Stimulated activated CD4-positive, alpha-beta T cell treated with anti-CD3 and anti-CD28 coated beads, Interleukin-2, amount 100 ng/mL, for 48 hours (primary cell): ENCODE results near the gene TMED10.
A peak's percentile ranks its signal among the peaks of the same experiment; 100 is the strongest.

Source experiments
- DNase-seq, 2 donors: peaks; one replicate each; pipeline ENCODE4 v3.0.0-alpha.2; 2020

Gene TMED10

DNA sequence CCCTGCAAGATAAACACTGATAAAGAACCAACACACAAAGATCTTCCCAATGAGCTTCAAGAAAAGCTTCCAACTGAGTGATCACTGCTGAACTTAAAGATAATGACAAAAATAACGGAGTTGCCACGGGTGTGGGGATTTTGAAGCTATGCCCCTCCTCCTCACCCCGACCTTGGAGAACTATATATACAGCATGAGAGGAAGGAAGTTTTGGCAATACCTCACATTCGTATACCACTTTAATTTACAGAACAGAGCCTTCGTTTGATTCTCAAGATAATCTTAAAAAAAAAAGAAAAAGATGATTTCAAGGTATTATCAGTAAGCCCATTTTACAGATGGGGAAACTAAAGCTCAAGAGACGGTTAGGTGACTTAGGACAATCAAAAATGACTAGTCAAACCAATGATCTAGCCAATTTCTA lies 50.3 kb downstream of the TMED10 start:
- no peak for DNase-seq

- DNase-seq: no peak
Observed at GRCh38 chr14:75125617-75126016, 50.8 kb downstream of the TMED10 start.

DNA sequence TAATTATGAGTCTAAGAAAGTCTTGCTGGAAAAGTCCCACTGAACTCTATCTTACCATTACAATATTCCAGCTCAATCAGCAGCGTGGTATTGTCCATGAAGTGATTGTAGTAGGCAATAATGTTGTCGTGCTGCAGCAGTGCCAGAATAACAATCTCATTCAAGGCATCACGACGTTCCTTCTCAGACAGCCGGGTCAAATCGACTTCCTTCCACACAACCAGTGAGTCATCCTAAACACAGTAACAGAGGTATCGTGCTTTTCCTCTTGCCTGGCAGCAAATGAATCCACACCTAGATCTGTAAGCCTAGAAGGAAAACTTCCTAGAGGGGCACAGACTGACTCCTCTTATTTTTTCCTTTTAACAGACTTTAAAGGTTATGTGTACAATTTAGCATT lies 52.4 kb downstream of the TMED10 start:
- DNase-seq: peak; percentile 19 to 21

GRCh38 chr14:75121552-75121951 lies 54.9 kb downstream of the TMED10 start:
- DNase-seq: no peak

GRCh38 chr14:75120541-75121291 lies 55.7 kb downstream of the TMED10 start:
- DNase-seq: no peak

- DNase-seq: no peak
Observed at GRCh38 chr14:75119056-75119455, 57.4 kb downstream of the TMED10 start.

- no peak for DNase-seq
Observed at GRCh38 chr14:75113932-75114539, 62.4 kb downstream of the TMED10 start.

GRCh38 chr14:75109877-75110276 lies 66.5 kb downstream of the TMED10 start:
- DNase-seq: no peak

DNA sequence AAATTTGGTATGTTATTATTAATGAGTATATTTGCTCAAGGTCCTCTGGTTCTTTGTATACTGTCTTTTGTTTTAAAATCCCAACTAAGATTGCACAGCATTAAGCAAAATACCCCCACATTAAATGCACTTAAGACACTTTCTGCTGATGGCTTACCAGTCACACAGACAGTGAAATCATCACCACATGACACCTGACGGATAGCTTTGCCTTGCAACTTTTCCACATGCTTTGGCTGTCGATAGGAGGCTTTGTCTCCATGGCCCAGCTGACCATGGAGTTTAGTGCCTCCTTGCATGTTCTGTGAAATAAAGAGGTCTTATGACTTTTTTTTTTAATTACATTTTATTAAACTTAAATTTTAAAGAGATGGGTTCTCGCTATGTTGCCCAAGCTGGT lies 69.2 kb downstream of the TMED10 start:
- DNase-seq: no peak

- no peak for DNase-seq
Observed at GRCh38 chr14:75101491-75101890, 74.9 kb downstream of the TMED10 start.

GRCh38 chr14:75098682-75099081 lies 77.7 kb downstream of the TMED10 start:
- no peak for DNase-seq

DNA sequence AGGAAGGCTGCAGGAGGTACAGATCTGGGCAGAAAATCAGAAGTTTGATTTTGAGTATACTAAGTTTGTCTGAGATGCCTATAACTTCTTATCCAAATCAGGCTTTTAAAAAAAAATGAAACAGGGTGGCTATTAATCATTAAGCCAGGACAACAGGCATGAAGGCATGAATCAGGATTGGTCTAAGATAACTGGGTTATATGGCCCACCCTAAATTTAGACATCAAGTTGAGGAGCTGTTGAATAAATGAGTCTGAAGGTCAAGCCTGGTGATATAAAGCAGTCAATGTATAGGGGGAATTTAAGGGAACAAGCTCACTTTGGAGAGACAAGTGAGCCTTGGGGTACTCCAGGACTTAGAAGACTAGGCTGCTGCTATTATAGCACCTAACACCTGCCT lies 78.2 kb downstream of the TMED10 start:
- no peak for DNase-seq

GRCh38 chr14:75096959-75097358 lies 79.5 kb downstream of the TMED10 start:
- no peak for DNase-seq

DNA sequence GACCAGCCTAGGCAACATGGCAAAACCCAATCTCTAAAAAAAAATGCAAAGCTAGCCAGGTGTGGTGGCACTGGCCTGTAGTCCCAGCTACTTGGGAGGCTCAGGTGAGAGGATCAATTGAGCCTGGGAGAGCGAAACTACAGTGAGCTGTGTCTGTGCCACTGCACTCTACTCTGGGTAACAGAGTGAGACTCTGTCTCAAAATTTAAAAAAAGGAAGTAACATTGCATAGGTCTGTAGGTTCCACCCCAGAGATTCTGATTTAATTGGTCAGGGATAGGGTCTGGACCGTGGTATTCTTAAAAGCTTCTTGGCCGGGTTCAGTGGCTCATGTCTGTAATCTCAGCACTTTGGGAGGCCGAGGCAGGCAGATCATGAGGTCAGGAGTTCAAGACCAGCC lies 80.7 kb downstream of the TMED10 start:
- no peak for DNase-seq

DNA sequence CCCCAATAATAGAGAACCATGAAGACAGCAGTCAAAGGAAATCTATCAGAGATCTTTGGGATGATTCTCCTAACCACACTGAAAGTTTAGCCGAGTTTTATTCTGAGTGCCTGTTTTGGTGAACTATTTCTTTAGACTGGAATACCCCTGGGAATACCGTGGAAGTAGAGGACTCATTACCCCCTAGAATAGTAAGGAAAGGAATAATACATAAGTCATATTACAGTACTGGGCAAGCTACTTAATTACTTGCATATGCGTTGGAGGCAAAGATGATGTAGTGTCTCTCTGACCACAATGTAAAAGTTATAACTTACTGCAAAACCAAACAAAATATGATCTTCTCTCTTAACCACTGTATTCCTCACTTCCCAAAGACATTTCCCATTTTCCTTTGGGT lies 81.5 kb downstream of the TMED10 start:
- no peak for DNase-seq

GRCh38 chr14:75092698-75093097 lies 83.7 kb downstream of the TMED10 start:
- no peak for DNase-seq

GRCh38 chr14:75091251-75091650 lies 85.2 kb downstream of the TMED10 start:
- DNase-seq: no peak

DNA sequence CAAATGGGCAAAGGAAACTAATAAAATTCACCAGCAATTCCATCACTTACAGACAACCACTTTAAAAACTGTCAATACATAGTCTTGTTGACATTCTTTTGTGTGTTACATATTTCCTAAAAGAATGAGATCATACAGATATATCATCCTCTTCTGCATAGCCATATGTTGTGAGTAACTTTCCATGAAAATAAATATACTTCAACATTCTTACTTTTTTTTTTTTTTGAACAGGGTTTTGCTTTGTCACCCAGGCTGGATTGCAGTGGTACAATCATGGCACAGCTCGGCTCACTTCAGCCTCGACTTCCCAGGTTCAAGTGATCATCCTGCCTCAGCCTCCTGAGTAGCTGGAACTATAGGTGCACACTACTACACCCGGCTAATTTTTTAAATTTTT lies 86.1 kb downstream of the TMED10 start:
- no peak for DNase-seq

DNA sequence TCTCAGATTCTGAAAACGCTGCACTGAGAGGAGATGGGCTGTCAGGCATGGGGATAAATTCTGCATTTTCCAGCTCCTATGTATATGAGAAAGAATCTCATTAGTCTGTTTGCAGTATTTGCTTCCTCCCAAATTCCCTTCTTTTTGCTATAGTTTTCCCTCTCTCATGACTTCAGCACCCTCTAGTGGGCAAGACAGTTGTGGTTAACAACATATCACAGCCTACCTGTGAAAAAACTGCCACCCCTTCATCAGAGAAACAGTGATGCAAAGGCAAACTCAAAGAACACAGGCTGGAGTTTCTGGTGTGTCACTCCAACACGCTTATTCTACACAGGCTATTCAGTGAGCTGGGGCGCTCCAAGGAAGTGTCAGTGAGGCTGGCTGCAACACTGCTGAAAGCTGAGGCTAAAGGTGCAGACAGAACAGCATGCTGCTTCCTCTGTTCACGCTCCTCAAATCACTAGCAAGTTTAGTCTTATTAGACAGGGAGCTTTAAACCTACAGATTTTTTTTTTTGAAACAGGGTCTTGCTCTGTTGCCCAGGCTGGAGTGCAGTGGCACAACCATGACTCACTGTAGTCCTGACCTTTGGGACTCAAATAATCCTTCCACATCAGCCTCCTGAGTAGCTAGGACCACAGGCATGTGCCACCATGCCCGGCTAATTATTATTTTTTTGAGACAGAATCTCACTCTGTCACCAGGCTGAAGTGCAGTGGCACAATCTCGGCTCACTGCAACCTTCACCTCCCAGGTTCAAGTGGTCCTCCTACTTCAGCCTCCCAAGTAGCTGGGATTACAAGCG lies 87.6 kb downstream of the TMED10 start:
- peak; percentile 21 to 40 for DNase-seq

GRCh38 chr14:75088153-75088552 lies 88.3 kb downstream of the TMED10 start:
- DNase-seq: no peak

- no peak for DNase-seq
Observed at GRCh38 chr14:75084513-75084912, 91.9 kb downstream of the TMED10 start.

GRCh38 chr14:75083271-75083670 lies 93.1 kb downstream of the TMED10 start:
- no peak for DNase-seq

DNA sequence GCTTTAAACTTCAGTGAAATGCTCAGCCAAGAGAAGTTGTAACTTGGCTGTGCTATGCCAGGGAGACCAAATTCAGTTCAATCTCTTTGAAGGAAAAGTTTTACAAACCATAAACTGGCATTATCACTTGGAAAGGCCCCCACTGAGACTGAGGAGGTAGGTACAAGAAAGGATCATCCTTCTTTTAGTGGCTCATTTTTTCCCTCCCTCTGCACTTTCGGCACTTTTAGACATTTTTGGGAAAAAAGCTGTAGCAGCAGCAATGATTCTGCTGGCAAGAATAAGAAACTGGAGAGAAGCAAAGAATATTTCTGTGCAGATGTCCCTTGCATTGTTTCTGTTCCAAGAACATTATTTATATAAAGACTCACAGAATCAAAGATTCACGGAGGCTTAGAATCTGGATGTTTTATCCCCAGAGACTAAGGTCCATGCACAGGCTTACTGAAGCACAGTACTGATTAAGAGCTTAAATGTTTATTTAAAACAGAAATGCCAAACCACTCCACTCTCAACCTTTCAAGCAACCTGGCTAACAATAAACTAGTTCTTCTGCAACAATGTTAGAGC lies 94.7 kb downstream of the TMED10 start:
- no peak for DNase-seq
